RWPE1 (cell line): ENCODE data around the gene SRPK2.

ENCODE experiments used
- CTCF ChIA-PET: fragments of 350-600 bp; sonication (Branson Sonifier 250); formaldehyde crosslinking; extraction: SDS; loops from one replicate; lab custom pipeline; 2021; lab: Yijun Ruan, JAX
- POLR2A ChIA-PET: fragments of 400-600 bp; formaldehyde crosslinking; extraction: SDS; loops from one replicate; lab custom pipeline; 2020; ENCODE audit warnings: antibody characterized with exemption; ENCODE audit not compliant: low non-redundant PET; lab: Yijun Ruan, JAX
- DNase-seq: peaks from one replicate; pipeline ENCODE4 v3.0.0; 2012; ENCODE audit warnings: low spot score
- H3K27ac ChIP-seq: fragments of 450-650 bp; 2 replicates; pipeline ENCODE4 v1.5.1; 2017
- TF ChIP-seq, protein P1 (sequence below): fragments of 450-650 bp; conservative IDR thresholded peaks from 2 replicates; pipeline ENCODE4 v1.5.1; 2017; ENCODE audit warnings: low read depth, mild to moderate bottlenecking

The SRPK2 gene

DNA sequence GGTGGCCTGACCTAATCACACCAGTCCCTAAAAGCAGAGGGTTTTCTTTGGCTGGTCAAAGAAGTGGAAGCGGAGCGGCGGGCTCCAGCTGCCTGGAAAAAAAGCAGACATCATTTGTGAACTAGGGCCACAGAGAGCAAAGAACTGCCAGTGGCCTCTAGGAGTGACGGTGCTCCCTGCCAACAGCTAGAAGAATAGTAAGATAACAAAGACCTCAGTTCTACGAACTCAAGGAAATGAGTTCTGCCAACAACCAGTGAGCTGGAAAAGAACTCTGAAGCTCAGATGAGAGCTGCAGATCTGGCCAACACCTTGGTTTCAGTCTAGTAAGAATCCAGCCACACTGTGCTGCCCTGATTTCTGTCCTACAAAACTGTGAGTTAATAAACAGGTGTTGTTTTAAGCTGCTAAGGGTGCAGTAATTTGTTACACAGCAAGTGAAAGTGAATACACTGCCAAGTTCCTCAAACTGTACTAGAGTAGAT, 178.0 kb downstream of the SRPK2 start:
- DNase-seq, result no peak
- ChIA-PET POLR2A (no interaction called here), CTCF (interaction anchor here (0.5 kb wide), 1 partner anchor 132 kb away, joined by 3 read pairs; no protein-coding TSS in a partner anchor)
- TF ChIP-seq, protein P1, sequence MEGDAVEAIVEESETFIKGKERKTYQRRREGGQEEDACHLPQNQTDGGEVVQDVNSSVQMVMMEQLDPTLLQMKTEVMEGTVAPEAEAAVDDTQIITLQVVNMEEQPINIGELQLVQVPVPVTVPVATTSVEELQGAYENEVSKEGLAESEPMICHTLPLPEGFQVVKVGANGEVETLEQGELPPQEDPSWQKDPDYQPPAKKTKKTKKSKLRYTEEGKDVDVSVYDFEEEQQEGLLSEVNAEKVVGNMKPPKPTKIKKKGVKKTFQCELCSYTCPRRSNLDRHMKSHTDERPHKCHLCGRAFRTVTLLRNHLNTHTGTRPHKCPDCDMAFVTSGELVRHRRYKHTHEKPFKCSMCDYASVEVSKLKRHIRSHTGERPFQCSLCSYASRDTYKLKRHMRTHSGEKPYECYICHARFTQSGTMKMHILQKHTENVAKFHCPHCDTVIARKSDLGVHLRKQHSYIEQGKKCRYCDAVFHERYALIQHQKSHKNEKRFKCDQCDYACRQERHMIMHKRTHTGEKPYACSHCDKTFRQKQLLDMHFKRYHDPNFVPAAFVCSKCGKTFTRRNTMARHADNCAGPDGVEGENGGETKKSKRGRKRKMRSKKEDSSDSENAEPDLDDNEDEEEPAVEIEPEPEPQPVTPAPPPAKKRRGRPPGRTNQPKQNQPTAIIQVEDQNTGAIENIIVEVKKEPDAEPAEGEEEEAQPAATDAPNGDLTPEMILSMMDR, result no peak
- no peak overlapping the region for H3K27ac ChIP-seq

- TF ChIP-seq, protein P1, result no peak
- DNase-seq, result no peak
- POLR2A ChIA-PET, result no interaction called here
- no peak overlapping the region for H3K27ac ChIP-seq
- CTCF ChIA-PET, result interaction anchor here (0.5 kb wide), 1 partner anchor 133 kb away, joined by 3 read pairs; no protein-coding TSS in a partner anchor
These were observed 178.9 kb downstream of the SRPK2 start for GRCh38 chr7:105209870-105210269.

DNA sequence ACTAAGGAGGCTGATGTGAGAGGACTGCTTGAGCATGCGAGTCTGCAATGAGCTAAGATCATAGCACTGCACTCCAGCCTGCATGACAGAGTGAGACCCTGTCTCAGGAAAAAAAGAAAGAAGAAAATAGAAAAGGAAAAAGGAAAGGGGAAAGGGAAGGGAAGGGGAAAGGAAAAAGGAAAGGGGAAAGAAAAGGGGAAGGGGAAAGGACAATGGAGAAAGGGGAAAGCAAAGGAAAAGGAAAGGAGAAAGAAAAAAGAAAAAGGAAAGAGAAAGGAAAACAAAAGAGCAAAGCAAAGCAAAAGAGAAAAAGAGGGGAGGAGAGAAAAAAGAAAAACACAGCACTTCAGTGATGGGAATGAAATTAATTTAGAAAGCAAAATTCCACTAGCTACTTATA, 179.3 kb downstream of the SRPK2 start:
- no peak for DNase-seq
- TF ChIP-seq, protein P1, result no peak

DNA sequence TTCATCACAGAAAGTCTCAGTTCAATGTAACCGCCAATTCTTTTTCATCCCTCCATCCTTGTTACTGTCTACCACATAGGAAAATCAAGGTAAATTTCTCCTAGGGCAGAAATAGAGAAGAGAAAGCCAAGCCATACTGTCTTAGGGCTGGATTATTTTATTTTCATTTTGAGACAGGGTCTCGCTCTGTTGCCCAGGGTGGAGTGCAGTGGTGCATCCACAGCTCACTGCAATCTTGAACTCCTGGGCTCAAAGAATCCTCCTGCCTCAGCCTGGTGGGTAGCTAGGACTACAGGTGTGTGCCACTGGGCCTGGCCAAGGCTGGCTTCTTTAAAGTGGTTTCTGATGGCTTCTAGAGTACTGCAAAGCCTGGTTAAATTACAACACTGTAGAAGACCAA, 181.7 kb downstream of the SRPK2 start:
- ChIA-PET CTCF (interaction anchor here (0.6 kb wide), 1 partner anchor 169 kb away, joined by 3 read pairs; no protein-coding TSS in a partner anchor), POLR2A (no interaction called here)
- no peak overlapping the region for H3K27ac ChIP-seq
- DNase-seq, result no peak
- TF ChIP-seq, protein P1, result no peak

More for the DNA sequence above, 179.3 kb downstream of the SRPK2 start:
- CTCF ChIA-PET, result no interaction called here
- H3K27ac ChIP-seq, result no peak overlapping the region
- POLR2A ChIA-PET, result no interaction called here

GRCh38 chr7:105205592-105206237, 183.0 kb downstream of the SRPK2 start:
- ChIA-PET CTCF (no interaction called here), POLR2A (no interaction called here)
- no peak overlapping the region for H3K27ac ChIP-seq
- DNase-seq, result no peak
- TF ChIP-seq, protein P1, result no peak

GRCh38 chr7:105204953-105205352, 183.8 kb downstream of the SRPK2 start:
- no peak overlapping the region for H3K27ac ChIP-seq
- no peak for DNase-seq
- POLR2A ChIA-PET, result no interaction called here
- CTCF ChIA-PET, result no interaction called here
- TF ChIP-seq, protein P1, result no peak
